Measurements from ENCODE around the gene GSN.

- TF ChIP-seq NFE2L1 (CRISPR knock-in tag; IDR thresholded peaks at IDR 0.05; ENCODE audit: borderline replicate concordance), result no peak
- no peak for TF ChIP-seq MXI1 (IDR thresholded peaks at IDR 0.05; ENCODE audit: borderline replicate concordance, low read depth, low read length)
- TF ChIP-seq, protein P1, sequence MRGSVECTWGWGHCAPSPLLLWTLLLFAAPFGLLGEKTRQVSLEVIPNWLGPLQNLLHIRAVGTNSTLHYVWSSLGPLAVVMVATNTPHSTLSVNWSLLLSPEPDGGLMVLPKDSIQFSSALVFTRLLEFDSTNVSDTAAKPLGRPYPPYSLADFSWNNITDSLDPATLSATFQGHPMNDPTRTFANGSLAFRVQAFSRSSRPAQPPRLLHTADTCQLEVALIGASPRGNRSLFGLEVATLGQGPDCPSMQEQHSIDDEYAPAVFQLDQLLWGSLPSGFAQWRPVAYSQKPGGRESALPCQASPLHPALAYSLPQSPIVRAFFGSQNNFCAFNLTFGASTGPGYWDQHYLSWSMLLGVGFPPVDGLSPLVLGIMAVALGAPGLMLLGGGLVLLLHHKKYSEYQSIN (CRISPR knock-in tag; IDR thresholded peaks at IDR 0.05; ENCODE audit: borderline replicate concordance), result no peak
- no peak for TF ChIP-seq EZH2 (conservative IDR thresholded peaks at IDR 0.05; ENCODE audit: low read depth, low read length)
- TF ChIP-seq JUNB (CRISPR knock-in tag; IDR thresholded peaks at IDR 0.05; ENCODE audit: borderline replicate concordance), result no peak
- no peak for TF ChIP-seq ZNF335 (CRISPR knock-in tag; IDR thresholded peaks at IDR 0.05)
- TF ChIP-seq FOXP1 (IDR thresholded peaks at IDR 0.05), result no peak
- no peak for TF ChIP-seq FOXP1 (CRISPR knock-in tag; IDR thresholded peaks at IDR 0.05)
- no peak for TF ChIP-seq RBAK (CRISPR knock-in tag; IDR thresholded peaks at IDR 0.05)
- TF ChIP-seq, protein P2, sequence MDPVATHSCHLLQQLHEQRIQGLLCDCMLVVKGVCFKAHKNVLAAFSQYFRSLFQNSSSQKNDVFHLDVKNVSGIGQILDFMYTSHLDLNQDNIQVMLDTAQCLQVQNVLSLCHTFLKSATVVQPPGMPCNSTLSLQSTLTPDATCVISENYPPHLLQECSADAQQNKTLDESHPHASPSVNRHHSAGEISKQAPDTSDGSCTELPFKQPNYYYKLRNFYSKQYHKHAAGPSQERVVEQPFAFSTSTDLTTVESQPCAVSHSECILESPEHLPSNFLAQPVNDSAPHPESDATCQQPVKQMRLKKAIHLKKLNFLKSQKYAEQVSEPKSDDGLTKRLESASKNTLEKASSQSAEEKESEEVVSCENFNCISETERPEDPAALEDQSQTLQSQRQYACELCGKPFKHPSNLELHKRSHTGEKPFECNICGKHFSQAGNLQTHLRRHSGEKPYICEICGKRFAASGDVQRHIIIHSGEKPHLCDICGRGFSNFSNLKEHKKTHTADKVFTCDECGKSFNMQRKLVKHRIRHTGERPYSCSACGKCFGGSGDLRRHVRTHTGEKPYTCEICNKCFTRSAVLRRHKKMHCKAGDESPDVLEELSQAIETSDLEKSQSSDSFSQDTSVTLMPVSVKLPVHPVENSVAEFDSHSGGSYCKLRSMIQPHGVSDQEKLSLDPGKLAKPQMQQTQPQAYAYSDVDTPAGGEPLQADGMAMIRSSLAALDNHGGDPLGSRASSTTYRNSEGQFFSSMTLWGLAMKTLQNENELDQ (CRISPR knock-in tag; IDR thresholded peaks at IDR 0.05; ENCODE audit: borderline replicate concordance), result no peak
- no peak for TF ChIP-seq POLR2A (IDR thresholded peaks at IDR 0.05; ENCODE audit: insufficient read depth in 1 of 2, low read depth in 2 of 2, low read length in 2 of 2)
Observed at GRCh38 chr9:121357011-121357410, 89.0 kb downstream of the GSN start.

All from HepG2 (cell line).